PFSK-1 (cell line): Measurements from ENCODE around the gene ATP6AP1.

Source experiments
- FOXP2 ChIP-seq: optimal IDR thresholded peaks from 2 replicates; pipeline ENCODE3; 2011; ENCODE audit warnings: borderline replicate concordance, control low read depth, inconsistent platforms; ENCODE audit not compliant: insufficient read depth; ENCODE audit errors: extremely low read length, extremely low read depth
- POLR2AphosphoS5 ChIP-seq: IDR thresholded peaks from 2 replicates; pipeline ENCODE4 v1.6.1; 2012; ENCODE audit warnings: low read depth, mild to moderate bottlenecking, control low read depth, low read length, moderate library complexity
- SIN3A ChIP-seq: IDR thresholded peaks from 2 replicates; pipeline ENCODE4 v1.6.1; 2012; ENCODE audit warnings: mild to moderate bottlenecking, low read length, moderate library complexity, borderline replicate concordance; ENCODE audit not compliant: insufficient read depth
- TAF1 ChIP-seq: IDR thresholded peaks from 2 replicates; pipeline ENCODE4 v1.6.1; 2012; ENCODE audit warnings: low read length, control low read depth, borderline replicate concordance; ENCODE audit not compliant: insufficient read depth
- TF ChIP-seq, protein P1 (sequence below), 2 experiments: IDR thresholded peaks; 2 replicates each; pipeline versions ENCODE4 v1.6.1 to v1.8.0; 2011 to 2012; ENCODE audit warnings: low read depth in 2 of 2, low read length in 2 of 2, control low read depth in 1 of 2, inconsistent platforms in 1 of 2, mild to moderate bottlenecking in 1 of 2, moderate library complexity in 1 of 2; ENCODE audit not compliant: insufficient read depth in 1 of 2

DNA sequence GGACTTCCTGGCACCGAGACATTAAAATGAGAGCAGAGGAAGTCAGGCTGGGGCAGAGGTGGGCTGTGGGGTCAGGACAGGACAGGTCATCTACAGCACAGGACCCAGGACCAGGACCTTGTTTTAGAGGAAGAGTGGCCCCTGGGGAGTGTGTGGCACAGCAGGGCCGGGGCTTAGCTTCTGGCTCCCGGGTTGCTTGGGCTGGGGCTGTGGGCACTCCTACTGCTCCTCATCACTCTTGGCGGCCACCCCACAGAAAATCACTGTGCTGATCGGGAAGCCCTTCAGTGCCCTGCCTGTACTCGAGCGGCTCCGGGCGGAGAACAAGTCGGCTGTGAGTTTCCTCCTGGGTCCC, 8.1 kb upstream of the ATP6AP1 start:
- TF ChIP-seq, protein P1, sequence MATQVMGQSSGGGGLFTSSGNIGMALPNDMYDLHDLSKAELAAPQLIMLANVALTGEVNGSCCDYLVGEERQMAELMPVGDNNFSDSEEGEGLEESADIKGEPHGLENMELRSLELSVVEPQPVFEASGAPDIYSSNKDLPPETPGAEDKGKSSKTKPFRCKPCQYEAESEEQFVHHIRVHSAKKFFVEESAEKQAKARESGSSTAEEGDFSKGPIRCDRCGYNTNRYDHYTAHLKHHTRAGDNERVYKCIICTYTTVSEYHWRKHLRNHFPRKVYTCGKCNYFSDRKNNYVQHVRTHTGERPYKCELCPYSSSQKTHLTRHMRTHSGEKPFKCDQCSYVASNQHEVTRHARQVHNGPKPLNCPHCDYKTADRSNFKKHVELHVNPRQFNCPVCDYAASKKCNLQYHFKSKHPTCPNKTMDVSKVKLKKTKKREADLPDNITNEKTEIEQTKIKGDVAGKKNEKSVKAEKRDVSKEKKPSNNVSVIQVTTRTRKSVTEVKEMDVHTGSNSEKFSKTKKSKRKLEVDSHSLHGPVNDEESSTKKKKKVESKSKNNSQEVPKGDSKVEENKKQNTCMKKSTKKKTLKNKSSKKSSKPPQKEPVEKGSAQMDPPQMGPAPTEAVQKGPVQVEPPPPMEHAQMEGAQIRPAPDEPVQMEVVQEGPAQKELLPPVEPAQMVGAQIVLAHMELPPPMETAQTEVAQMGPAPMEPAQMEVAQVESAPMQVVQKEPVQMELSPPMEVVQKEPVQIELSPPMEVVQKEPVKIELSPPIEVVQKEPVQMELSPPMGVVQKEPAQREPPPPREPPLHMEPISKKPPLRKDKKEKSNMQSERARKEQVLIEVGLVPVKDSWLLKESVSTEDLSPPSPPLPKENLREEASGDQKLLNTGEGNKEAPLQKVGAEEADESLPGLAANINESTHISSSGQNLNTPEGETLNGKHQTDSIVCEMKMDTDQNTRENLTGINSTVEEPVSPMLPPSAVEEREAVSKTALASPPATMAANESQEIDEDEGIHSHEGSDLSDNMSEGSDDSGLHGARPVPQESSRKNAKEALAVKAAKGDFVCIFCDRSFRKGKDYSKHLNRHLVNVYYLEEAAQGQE (IDR thresholded peaks at IDR 0.05; ENCODE audit: insufficient read depth in 1 of 2, low read depth in 2 of 2, low read length in 2 of 2) = no peak
- TF ChIP-seq POLR2AphosphoS5 = no peak
- TF ChIP-seq SIN3A = no peak
- no peak for TF ChIP-seq TAF1
- TF ChIP-seq FOXP2 = no peak
